CD8-positive, alpha-beta memory T cell (primary cell): Measurements from ENCODE around the gene GSKIP. TPM values are rescaled to one million over a fixed set of nuclear protein-coding genes. Genes with fewer than 3 reads are reported as not detected.

Experiments used
- CTCF ChIA-PET: fragments of 350-600 bp; sonication (Branson Sonifier 250); formaldehyde crosslinking; loops from one replicate; lab custom pipeline; 2021; ENCODE audit warnings: antibody characterized with exemption; lab: Charles Lee
- POLR2A ChIA-PET: fragments of 350-600 bp; sonication (Branson Sonifier 250); formaldehyde crosslinking; loops from one replicate; lab custom pipeline; 2021; ENCODE audit warnings: antibody characterized with exemption; lab: Charles Lee
- DNase-seq, 5 donors: peaks; one replicate each; pipeline versions ENCODE4 v3.0.0 to v3.0.0-alpha.2; 2020 to 2022; ENCODE audit warnings: mixed read lengths in 1 of 5
- H3K27ac ChIP-seq: one replicate; pipeline ENCODE4 v1.7.0; 2013; ENCODE audit warnings: low read depth, mild to moderate bottlenecking, low read length, moderate library complexity
- H3K27me3 ChIP-seq: 2 replicates; pipeline ENCODE4 v1.7.0; 2013; ENCODE audit warnings: low read length, mild to moderate bottlenecking; ENCODE audit not compliant: insufficient read depth, poor library complexity, severe bottlenecking
- H3K36me3 ChIP-seq: 2 replicates; pipeline ENCODE4 v1.7.0; 2013; ENCODE audit warnings: mild to moderate bottlenecking, low read length, moderate library complexity; ENCODE audit not compliant: insufficient read depth
- H3K4me1 ChIP-seq: 2 replicates; pipeline ENCODE4 v1.7.0; 2013; ENCODE audit warnings: mild to moderate bottlenecking, low read length, moderate library complexity; ENCODE audit not compliant: insufficient read depth
- H3K4me3 ChIP-seq: 2 replicates; pipeline ENCODE4 v1.7.0; 2013; ENCODE audit warnings: mild to moderate bottlenecking, low read length
- H3K9me3 ChIP-seq: 2 replicates; pipeline ENCODE4 v1.7.0; 2013; ENCODE audit warnings: mild to moderate bottlenecking, low read length
- H3K27ac Mint-ChIP-seq, 8 donors: one replicate each; pipeline ENCODE4 v1.8.0; 2020 to 2021; ENCODE audit warnings: mixed read lengths in 8 of 8, mild to moderate bottlenecking in 6 of 8, inconsistent platforms in 3 of 8, moderate library complexity in 3 of 8
- H3K27me3 Mint-ChIP-seq, 2 donors: one replicate each; pipeline ENCODE4 v1.8.0; 2020 to 2021; ENCODE audit warnings: mixed read lengths in 2 of 2, mild to moderate bottlenecking in 1 of 2, moderate library complexity in 1 of 2
- H3K36me3 Mint-ChIP-seq, 3 donors: one replicate each; pipeline ENCODE4 v1.8.0; 2020 to 2021; ENCODE audit warnings: mixed read lengths in 3 of 3, inconsistent platforms in 1 of 3, mild to moderate bottlenecking in 1 of 3
- H3K4me1 Mint-ChIP-seq, 3 donors: one replicate each; pipeline ENCODE4 v1.8.0; 2020 to 2021; ENCODE audit warnings: mixed read lengths in 3 of 3, inconsistent platforms in 1 of 3, mild to moderate bottlenecking in 1 of 3
- H3K4me3 Mint-ChIP-seq, 7 donors: one replicate each; pipeline ENCODE4 v1.8.0; 2020 to 2021; ENCODE audit warnings: mixed read lengths in 7 of 7, mild to moderate bottlenecking in 6 of 7, moderate library complexity in 4 of 7, inconsistent platforms in 2 of 7
- H3K9me3 Mint-ChIP-seq, 5 donors: one replicate each; pipeline ENCODE4 v1.8.0; 2020 to 2022; ENCODE audit warnings: mixed read lengths in 5 of 5, mild to moderate bottlenecking in 3 of 5, moderate library complexity in 2 of 5, inconsistent platforms in 1 of 5
- polyA plus RNA-seq: library from polyadenylated mRNA; unstranded; fragments of 300-500 nt; fragmentation: Illumina TruSeq; gene quantifications from one replicate; pipeline ENCODE4 v1.2.3, GENCODE V29; 2021
- total RNA-seq, 2 experiments: library from RNA; stranded (reverse); gene quantifications; one replicate each; pipeline ENCODE4 v1.2.3, GENCODE V29; 2021

The GSKIP gene
- total and polyA plus RNA-seq, 3 experiments from 2014 or later = 23.7 to 30.5 (median 24.6) TPM

DNA sequence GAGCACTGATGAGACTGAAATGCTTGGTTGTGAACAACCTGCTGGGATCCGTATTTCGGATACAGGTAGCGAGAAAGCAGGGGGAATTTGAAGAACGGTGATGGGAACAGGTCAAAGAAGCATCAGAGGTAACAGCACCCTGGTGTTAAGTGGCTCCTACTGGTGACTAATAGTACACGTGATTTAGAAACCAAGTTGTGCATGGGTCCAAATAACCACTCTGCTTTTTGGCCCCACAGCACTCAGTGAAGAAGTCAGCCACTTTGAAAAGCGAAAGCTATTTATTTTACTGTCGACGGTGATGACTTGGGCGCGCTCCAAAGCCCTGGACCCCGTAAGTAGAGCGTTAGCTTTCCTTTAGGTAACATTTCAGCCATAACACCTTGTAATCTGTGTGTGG lies 45.3 kb downstream of the GSKIP start:
- H3K4me3 Mint-ChIP-seq = no peak overlapping the region
- no peaks in the 10 kb centered on the region for H3K4me1 ChIP-seq
- H3K4me3 ChIP-seq = no peak overlapping the region
- H3K27ac Mint-ChIP-seq = no peak overlapping the region
- no peaks in the 10 kb centered on the region for H3K9me3 ChIP-seq
- no peak overlapping the region for H3K27ac ChIP-seq
- no peaks in the 10 kb centered on the region for H3K36me3 ChIP-seq
- no peaks in the 10 kb centered on the region for H3K36me3 Mint-ChIP-seq
- no peaks in the 10 kb centered on the region for H3K27me3 ChIP-seq
- DNase-seq = no peak
- no peaks in the 10 kb centered on the region for H3K9me3 Mint-ChIP-seq
- CTCF ChIA-PET = no interaction called here
- H3K4me1 Mint-ChIP-seq = no peaks in the 10 kb centered on the region
- POLR2A ChIA-PET = no interaction called here
- H3K27me3 Mint-ChIP-seq = peaks cover 0 to 6% of the 10 kb centered on the region in 2 donors

DNA sequence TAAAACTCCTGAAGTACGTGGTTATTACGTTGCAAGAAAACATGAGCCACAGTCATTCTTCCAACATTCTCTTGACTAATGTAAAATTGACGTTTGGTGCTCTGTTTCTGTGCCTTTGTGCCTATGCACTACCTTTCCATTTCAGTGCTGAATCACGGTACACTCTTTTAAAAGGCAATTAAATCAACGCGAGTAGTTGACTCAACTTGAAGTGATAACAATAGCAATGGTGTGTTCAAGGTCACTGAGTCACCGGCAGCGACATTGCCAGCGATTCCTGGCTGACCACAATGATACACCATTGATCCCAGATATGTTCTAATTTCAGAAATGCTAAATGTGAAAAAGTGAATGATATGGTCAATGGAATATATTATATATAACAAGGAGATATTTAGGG lies 46.4 kb downstream of the GSKIP start:
- POLR2A ChIA-PET = no interaction called here
- Histone ChIP-seq H3K27me3 (no peaks in the 10 kb centered on the region), H3K4me1 (no peaks in the 10 kb centered on the region), H3K4me3 (no peak overlapping the region), H3K9me3 (no peaks in the 10 kb centered on the region), H3K27ac (no peak overlapping the region), H3K36me3 (no peaks in the 10 kb centered on the region)
- DNase-seq = no peak
- Mint-ChIP-seq H3K4me1 (no peaks in the 10 kb centered on the region), H3K27me3 (peaks cover 0 to 3% of the 10 kb centered on the region in 2 donors), H3K36me3 (no peaks in the 10 kb centered on the region), H3K4me3 (no peak overlapping the region), H3K9me3 (no peaks in the 10 kb centered on the region), H3K27ac (no peak overlapping the region)
- CTCF ChIA-PET = no interaction called here

GRCh38 chr14:96410119-96410518 lies 46.8 kb downstream of the GSKIP start:
- H3K9me3 Mint-ChIP-seq = no peaks in the 10 kb centered on the region
- Histone ChIP-seq H3K9me3 (no peaks in the 10 kb centered on the region), H3K4me3 (no peak overlapping the region), H3K27ac (no peak overlapping the region), H3K27me3 (no peaks in the 10 kb centered on the region), H3K4me1 (no peaks in the 10 kb centered on the region), H3K36me3 (no peaks in the 10 kb centered on the region)
- peaks cover 0 to 3% of the 10 kb centered on the region in 2 donors for H3K27me3 Mint-ChIP-seq
- H3K36me3 Mint-ChIP-seq = no peaks in the 10 kb centered on the region
- no peak overlapping the region for H3K4me3 Mint-ChIP-seq
- CTCF ChIA-PET = no interaction called here
- POLR2A ChIA-PET = no interaction called here
- no peak overlapping the region for H3K27ac Mint-ChIP-seq
- no peaks in the 10 kb centered on the region for H3K4me1 Mint-ChIP-seq
- no peak for DNase-seq

GRCh38 chr14:96413526-96413925 lies 50.2 kb downstream of the GSKIP start:
- DNase-seq = no peak
- H3K27ac Mint-ChIP-seq = no peak overlapping the region
- H3K4me1 Mint-ChIP-seq = no peaks in the 10 kb centered on the region
- Histone ChIP-seq H3K9me3 (no peaks in the 10 kb centered on the region), H3K4me1 (no peaks in the 10 kb centered on the region), H3K4me3 (no peak overlapping the region), H3K36me3 (no peaks in the 10 kb centered on the region), H3K27me3 (no peaks in the 10 kb centered on the region), H3K27ac (no peak overlapping the region)
- H3K4me3 Mint-ChIP-seq = no peak overlapping the region
- peaks cover 0 to 1% of the 10 kb centered on the region in 2 donors for H3K27me3 Mint-ChIP-seq
- H3K9me3 Mint-ChIP-seq = no peaks in the 10 kb centered on the region
- no peaks in the 10 kb centered on the region for H3K36me3 Mint-ChIP-seq
- CTCF ChIA-PET = no interaction called here
- POLR2A ChIA-PET = no interaction called here

DNA sequence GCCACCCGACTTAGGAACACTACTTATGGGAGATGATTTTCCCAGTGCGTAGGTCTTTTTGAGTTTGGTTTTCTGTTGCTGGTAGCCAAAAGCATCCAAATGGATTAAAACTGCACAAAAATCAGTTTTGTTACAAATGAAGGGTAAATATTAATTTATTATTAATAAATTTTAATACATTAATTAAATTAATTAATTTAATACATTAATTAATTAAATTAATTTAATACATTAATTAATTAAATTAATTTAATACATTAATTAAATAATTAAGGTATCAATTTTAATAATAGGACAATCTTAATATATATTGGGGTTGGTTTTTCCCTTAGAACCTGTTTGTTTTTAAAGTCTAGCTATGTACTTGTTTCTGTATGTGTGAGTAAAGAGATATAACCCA lies 52.2 kb downstream of the GSKIP start:
- no peaks in the 10 kb centered on the region for H3K36me3 Mint-ChIP-seq
- Histone ChIP-seq H3K4me1 (no peaks in the 10 kb centered on the region), H3K9me3 (no peaks in the 10 kb centered on the region), H3K36me3 (no peaks in the 10 kb centered on the region), H3K27me3 (no peaks in the 10 kb centered on the region), H3K27ac (no peak overlapping the region), H3K4me3 (no peak overlapping the region)
- POLR2A ChIA-PET = no interaction called here
- H3K27ac Mint-ChIP-seq = peak overlapping the region in 2 of 8 donors; percentile 50 to 54
- no peak overlapping the region for H3K4me3 Mint-ChIP-seq
- H3K27me3 Mint-ChIP-seq = peaks cover 0 to 1% of the 10 kb centered on the region in 2 donors
- CTCF ChIA-PET = interaction anchor here (1.3 kb wide), 1 partner anchor 117 kb away, joined by 3 read pairs; no protein-coding TSS in a partner anchor
- H3K9me3 Mint-ChIP-seq = no peaks in the 10 kb centered on the region
- no peak for DNase-seq
- H3K4me1 Mint-ChIP-seq = no peaks in the 10 kb centered on the region

GRCh38 chr14:96416292-96416691 lies 53.0 kb downstream of the GSKIP start:
- Histone ChIP-seq H3K9me3 (no peaks in the 10 kb centered on the region), H3K27ac (no peak overlapping the region), H3K4me3 (no peak overlapping the region), H3K36me3 (no peaks in the 10 kb centered on the region), H3K4me1 (no peaks in the 10 kb centered on the region), H3K27me3 (no peaks in the 10 kb centered on the region)
- ChIA-PET POLR2A (no interaction called here), CTCF (interaction anchor here (1.3 kb wide), 1 partner anchor 118 kb away, joined by 3 read pairs; no protein-coding TSS in a partner anchor)
- H3K27me3 Mint-ChIP-seq = peaks cover 0 to 1% of the 10 kb centered on the region in 2 donors
- H3K9me3 Mint-ChIP-seq = no peaks in the 10 kb centered on the region
- H3K4me3 Mint-ChIP-seq = no peak overlapping the region
- no peak overlapping the region for H3K27ac Mint-ChIP-seq
- H3K4me1 Mint-ChIP-seq = no peaks in the 10 kb centered on the region
- DNase-seq = no peak
- H3K36me3 Mint-ChIP-seq = no peaks in the 10 kb centered on the region

DNA sequence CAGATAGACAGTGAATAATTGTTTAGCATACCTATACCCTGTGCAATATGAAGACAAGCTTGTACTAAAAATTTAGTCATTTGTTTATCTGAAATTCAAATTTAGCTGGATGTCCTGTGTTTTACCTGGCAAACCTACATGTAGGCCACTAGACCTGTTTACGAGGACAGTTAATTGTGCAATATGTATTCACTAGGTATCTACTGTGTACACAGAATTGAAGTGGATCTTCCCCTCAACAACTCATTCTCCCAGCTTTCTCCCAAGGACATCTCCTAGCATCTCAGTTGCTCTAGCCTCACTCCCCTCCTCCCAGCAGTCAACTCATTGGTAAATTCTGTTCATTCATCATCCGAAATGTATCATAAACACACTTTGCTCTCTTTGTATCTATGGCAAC lies 53.9 kb downstream of the GSKIP start:
- Mint-ChIP-seq H3K9me3 (no peaks in the 10 kb centered on the region), H3K36me3 (no peaks in the 10 kb centered on the region), H3K4me1 (no peaks in the 10 kb centered on the region), H3K27me3 (peaks cover 0 to 1% of the 10 kb centered on the region in 2 donors), H3K4me3 (no peak overlapping the region), H3K27ac (no peak overlapping the region)
- DNase-seq = no peak
- H3K9me3 ChIP-seq = no peaks in the 10 kb centered on the region
- no peak overlapping the region for H3K4me3 ChIP-seq
- H3K27ac ChIP-seq = no peak overlapping the region
- no peaks in the 10 kb centered on the region for H3K4me1 ChIP-seq
- H3K27me3 ChIP-seq = no peaks in the 10 kb centered on the region
- no peaks in the 10 kb centered on the region for H3K36me3 ChIP-seq
- ChIA-PET POLR2A (no interaction called here), CTCF (interaction anchor here (1.2 kb wide), 1 partner anchor 120 kb away, joined by 3 read pairs; no protein-coding TSS in a partner anchor)

GRCh38 chr14:96418075-96418474 lies 54.7 kb downstream of the GSKIP start:
- no peak for DNase-seq
- Mint-ChIP-seq H3K36me3 (no peaks in the 10 kb centered on the region), H3K9me3 (no peaks in the 10 kb centered on the region), H3K4me3 (no peak overlapping the region), H3K27me3 (peaks cover 0 to 1% of the 10 kb centered on the region in 2 donors), H3K4me1 (no peaks in the 10 kb centered on the region), H3K27ac (no peak overlapping the region)
- Histone ChIP-seq H3K9me3 (no peaks in the 10 kb centered on the region), H3K27ac (no peak overlapping the region), H3K36me3 (no peaks in the 10 kb centered on the region), H3K27me3 (no peaks in the 10 kb centered on the region), H3K4me1 (no peaks in the 10 kb centered on the region), H3K4me3 (no peak overlapping the region)
- POLR2A ChIA-PET = no interaction called here
- CTCF ChIA-PET = interaction anchor here (3.3 kb wide), 1 partner anchor 121 kb away, joined by 12 read pairs; no protein-coding TSS in a partner anchor
